ENCODE data around the gene MICALL1.

DNA sequence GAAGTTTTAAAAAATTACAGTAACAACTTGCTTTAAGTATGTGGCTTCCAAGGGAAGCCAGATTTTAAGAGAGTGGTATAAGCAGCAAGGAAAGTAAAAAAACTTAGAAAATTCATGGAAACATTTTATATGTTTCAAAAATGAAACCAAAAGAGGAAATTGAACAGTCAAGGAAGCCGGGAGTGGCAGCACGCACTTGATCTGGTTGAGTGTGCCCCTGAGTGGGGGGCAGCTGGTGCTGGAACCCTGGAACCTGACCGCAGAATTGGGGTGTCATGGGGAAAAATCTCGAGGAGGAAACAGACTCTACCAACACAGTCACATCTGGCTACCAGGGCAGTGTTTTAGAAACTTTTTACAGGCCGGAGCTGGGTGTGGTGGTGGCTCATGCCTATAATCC is 14.0 kb downstream of the MICALL1 start:
- TF ChIP-seq, protein P1, sequence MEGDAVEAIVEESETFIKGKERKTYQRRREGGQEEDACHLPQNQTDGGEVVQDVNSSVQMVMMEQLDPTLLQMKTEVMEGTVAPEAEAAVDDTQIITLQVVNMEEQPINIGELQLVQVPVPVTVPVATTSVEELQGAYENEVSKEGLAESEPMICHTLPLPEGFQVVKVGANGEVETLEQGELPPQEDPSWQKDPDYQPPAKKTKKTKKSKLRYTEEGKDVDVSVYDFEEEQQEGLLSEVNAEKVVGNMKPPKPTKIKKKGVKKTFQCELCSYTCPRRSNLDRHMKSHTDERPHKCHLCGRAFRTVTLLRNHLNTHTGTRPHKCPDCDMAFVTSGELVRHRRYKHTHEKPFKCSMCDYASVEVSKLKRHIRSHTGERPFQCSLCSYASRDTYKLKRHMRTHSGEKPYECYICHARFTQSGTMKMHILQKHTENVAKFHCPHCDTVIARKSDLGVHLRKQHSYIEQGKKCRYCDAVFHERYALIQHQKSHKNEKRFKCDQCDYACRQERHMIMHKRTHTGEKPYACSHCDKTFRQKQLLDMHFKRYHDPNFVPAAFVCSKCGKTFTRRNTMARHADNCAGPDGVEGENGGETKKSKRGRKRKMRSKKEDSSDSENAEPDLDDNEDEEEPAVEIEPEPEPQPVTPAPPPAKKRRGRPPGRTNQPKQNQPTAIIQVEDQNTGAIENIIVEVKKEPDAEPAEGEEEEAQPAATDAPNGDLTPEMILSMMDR (IDR thresholded peaks at IDR 0.05) = no peak
- TF ChIP-seq POLR2A (IDR thresholded peaks at IDR 0.05) = no peak
